UCSD-AML1 (cell line): Measurements from ENCODE around the gene SLC9A4.
A peak's percentile ranks its signal among the peaks of the same experiment; 100 is the strongest.

Source experiments
- DNase-seq: peaks from one replicate; lab custom pipeline; 2025; ENCODE audit not compliant: unreplicated experiment; lab: John Stamatoyannopoulos, UW

The SLC9A4 gene

DNA sequence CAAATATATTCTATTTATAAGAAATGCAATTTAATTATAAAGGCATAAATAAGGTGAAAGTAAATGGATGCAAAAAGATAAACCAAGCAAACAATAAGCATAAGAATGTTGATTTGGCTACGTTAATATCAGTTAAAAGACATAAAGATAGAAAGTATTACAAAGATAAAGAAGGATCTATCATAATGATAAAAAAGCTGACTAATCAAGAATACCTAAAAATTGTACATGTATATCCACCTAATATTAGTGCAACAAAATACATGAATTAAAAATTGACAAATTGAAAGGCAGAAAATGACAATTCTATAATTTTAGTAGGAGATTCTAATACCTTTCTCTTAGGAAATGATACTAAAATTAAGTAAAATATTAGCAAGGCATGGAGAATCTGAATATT is 21.5 kb downstream of the SLC9A4 start:
- DNase-seq: no peak

DNA sequence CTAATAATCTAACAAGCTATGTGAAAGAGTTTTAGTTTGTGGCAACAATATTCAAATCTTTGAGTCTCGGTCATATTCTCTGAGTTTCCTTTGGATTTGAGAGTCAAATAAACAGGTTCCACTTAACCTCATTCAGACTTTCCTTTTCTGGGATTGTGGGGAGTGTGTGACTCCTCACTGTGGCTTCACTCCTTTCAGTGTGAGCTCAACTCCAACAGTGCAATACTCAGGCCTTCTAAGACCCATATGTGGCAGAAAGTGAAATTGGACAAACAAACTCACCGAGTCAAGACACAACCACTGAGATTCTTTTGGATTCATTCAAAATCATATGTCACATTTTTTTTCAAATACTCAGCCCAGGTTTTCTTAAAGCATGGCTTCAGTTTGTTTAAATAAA is 25.4 kb downstream of the SLC9A4 start:
- DNase-seq: no peak

DNA sequence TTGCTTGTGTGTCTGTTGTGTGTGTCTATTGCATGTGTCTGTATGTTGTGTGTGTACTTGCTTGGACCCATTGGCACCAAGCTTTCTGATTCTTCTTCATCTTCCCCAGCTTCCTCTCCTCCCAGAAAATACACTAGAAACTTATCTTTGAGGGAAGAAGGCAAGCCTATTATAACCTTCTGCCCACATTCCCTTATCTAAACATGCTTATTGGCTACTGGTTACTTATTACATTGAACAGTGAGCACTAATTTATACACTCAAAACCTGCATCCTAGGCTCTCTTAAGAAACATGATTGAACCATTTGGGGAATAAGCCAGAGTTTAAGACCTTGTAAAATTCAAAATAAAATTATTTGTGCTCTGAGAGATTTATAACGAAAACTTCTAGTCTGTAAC is 26.5 kb downstream of the SLC9A4 start:
- DNase-seq: no peak

DNA sequence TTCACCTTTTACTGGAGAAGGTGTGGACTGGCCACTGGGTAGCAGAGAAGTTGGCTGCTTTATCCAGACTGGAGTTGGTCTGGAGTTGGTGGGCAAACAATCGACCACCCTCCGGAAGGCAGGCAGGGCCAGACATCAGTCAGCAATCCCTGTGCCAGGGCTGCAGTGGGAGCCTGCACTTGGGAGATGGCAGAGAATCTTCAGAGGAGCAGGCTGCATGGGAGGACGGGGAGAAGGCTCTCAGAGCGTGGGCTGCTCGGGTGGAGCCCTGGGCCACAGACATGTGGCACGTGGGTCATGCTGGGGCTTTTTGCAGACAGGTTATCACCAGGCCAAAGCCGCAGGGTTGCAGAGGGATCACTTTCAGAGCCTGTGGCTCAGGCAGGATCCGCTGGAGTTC is 29.6 kb downstream of the SLC9A4 start:
- DNase-seq: no peak

DNA sequence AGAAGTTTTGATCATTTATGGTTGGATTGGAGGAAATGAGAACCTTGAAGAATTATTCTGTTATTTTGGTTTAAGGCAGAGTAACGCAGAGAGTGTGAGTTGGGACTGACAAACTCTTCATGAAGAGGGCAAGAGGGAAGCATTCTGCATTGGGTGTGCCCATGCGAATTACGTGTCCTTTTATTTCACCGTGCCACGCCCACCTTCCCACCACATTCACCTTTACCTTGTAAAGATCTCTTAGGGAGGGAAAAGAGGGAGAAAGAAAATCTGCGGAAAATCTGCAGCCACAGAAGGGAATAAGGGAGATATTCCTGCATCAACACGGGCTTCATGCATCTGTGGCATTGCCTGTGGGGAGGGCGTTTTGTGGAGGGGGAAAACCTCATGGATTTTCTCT is 31.8 kb downstream of the SLC9A4 start:
- DNase-seq: no peak

DNA sequence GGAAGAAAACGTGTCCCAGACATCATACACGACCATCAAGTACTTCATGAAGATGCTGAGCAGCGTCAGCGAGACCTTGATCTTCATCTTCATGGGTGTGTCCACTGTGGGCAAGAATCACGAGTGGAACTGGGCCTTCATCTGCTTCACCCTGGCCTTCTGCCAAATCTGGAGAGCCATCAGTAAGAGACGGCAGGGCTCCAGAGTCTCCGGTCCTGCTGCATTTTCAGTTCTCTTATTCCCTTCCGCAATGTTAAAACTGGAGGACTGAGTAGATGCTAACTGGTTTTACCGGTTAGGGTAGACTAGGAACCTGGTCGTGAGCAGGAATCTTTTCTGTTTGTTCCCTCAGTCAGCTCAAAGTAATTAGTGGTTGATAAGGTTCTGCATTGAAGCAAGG is 32.3 kb downstream of the SLC9A4 start:
- DNase-seq: no peak

DNA sequence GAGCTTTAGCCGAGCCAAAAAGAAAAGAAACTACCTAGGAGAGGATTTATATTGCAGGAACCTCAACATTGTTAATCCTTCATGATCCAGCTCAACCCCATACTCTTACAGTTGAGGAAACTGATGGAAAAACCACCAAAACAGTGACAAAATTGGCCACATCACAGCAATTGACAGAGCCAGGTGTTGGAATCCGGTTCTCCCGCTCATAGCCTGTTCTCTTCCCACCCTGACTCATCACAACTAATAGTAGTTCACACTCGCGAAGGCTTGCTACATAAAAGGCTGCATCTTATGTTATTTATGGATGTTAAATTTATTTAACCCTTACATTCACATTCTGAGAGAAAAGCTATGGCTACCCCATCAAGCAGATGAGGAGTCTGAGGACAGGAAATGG is 33.7 kb downstream of the SLC9A4 start:
- DNase-seq: no peak

GRCh38 chr2:102508863-102509262 is 35.8 kb downstream of the SLC9A4 start:
- DNase-seq: no peak

DNA sequence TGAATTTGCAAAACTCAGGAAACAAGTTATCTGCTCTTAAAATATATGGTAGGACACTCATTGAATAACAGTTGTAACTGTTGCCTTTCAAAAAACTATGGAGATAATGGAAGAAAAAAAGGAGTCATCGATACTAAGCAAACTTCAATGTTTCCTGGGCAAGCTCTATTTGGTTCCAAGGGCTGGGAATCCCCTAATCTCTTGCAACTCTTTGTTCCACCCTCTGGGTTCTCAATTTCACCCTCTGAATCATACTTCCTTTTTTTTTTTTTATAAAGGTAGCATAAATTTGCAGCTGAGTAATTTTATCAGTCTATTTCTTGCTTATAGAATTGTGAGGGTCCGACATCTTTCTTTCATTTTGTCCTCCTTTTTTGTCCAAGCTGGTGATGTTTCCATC is 36.7 kb downstream of the SLC9A4 start:
- no peak for DNase-seq

DNA sequence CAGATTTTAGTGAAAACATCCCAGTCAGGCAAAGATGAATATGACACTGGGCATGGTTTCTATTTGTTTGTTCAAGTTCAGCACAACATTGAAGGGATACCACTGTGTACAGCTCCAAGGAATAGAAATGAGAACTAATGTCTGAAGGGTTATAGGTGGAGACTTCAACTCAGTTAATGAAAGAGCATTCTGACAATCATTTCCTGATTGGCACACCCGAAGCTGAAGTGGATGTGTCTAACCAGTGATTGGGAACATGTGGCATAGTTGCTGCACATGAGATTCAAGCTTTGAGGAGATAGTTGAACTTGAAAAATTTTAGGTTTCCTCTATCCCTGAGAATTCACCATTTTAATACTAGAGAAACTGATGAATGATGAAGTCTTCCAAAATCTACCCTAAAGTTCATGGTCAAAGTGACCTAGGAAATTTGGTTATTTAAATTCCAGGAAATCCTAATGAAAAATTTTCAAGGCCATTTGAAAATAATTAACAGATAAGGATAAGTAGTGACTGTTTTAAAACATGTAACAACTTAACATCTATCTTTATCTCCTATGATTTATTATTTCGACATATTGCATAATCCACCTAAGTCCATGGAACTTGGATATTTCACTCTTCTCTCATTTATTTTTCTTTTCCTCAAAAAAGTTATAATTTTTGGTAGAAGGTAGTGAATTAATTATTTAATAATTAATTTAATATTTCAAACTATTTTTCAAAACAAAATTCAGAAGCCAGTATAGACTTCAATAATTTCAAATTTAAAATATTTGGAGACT is 38.0 kb downstream of the SLC9A4 start:
- DNase-seq: no peak

DNA sequence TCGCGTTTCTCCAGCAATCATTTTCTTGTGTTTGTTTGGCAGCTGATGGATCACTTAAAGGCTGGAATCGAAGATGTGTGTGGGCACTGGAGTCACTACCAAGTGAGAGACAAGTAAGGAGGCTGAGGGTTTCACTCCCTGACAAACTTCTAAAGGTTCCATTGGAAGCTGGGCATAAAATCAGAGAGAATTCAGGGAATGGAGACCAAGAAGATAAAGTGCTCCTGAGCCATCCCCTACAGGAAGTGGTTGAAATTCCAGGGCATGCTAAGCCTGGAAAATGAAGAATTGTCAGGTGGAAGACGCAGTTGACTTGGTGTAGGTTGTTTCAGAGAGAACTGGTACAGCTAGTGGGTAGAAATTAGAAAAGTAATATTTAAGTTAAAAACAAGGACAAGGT is 39.1 kb downstream of the SLC9A4 start:
- DNase-seq: no peak

GRCh38 chr2:102513355-102513939 is 40.4 kb downstream of the SLC9A4 start:
- no peak for DNase-seq

- DNase-seq: no peak
Observed at GRCh38 chr2:102514061-102514785, 41.2 kb downstream of the SLC9A4 start.

GRCh38 chr2:102515851-102516250 is 42.8 kb downstream of the SLC9A4 start:
- DNase-seq: no peak

DNA sequence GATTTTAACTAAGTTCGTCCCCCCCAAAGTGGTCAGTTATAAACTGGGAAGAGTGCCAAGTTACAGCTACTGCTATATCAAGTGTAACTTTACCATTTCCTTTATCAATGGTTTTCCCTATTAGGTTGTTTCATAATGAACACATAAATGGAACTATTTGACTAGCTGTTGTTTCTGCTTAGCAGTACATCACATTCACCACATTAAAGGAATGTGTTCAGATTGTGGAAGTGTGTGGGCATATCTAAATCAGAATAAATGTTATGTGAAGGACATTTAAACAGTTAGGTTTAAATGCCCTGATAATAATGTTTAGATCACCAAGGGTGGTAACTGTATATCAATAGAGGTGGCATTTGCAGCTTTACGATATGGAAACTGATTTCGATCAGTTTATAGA is 45.1 kb downstream of the SLC9A4 start:
- no peak for DNase-seq

DNA sequence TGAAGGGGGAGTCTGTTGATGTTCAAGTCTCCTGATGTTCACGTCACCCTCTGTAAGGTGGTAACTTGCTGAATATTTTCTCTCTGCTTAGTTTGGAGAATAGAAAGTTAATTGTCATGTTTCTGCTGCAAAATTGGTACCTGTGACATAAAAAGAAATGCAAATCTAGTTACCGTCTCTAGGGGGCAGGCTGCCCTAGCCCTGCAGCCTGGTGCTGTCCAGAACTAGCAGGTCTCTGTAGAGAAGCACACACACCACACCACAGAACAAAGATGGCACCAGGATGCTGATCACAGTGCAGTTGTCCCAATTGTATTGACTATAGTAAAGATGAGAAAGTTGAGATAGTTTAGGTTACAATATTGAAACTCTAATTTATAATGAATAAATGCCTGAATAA is 47.0 kb downstream of the SLC9A4 start:
- DNase-seq: peak; percentile 27

GRCh38 chr2:102520801-102521200 is 47.8 kb downstream of the SLC9A4 start:
- DNase-seq: no peak

- no peak for DNase-seq
Observed at GRCh38 chr2:102522162-102522561, 49.1 kb downstream of the SLC9A4 start.

DNA sequence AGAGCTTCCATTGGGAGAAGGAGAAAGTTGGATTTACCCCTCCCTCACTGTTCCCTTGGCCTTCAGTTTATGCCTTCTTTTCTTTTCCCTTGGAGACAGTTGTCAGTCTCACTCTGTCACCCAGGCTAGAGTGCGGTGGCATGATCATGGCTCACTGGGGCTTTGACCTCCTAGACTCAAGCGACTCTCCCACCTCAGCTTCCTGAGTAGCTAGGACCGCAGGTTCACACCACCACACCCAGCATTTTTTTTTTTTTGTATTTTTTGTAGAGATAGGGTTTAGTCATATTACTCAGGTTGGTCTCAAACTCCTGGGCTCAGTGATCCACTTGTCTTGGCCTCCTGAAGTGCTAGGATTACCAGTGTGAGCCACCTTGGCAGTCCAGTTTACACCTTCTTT is 49.9 kb downstream of the SLC9A4 start:
- no peak for DNase-seq

DNA sequence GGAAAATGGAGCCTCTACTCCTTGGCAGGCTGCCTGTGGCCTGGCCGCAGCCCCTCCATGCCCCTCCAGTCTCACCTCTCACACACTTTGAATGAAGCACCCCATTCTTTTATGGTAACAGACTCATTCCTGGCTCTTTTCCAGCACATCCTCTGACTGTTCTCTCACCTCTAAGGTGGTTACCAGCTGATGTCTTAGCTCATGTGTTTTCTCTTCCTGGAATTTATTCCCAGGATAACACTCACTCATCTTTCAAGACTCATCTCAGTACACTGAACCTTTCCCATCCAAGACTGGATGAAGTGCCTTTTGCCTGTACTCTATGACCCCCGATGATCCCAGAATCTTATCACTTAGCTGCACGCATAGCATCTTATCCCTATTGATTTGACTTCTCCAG is 50.6 kb downstream of the SLC9A4 start:
- no peak for DNase-seq

- no peak for DNase-seq
Observed at GRCh38 chr2:102527086-102527485, 54.1 kb downstream of the SLC9A4 start.

GRCh38 chr2:102538491-102538890 is 65.5 kb downstream of the SLC9A4 start:
- DNase-seq: no peak
